Measurements from ENCODE around the gene ESYT2.
A peak's percentile ranks its signal among the peaks of the same experiment; 100 is the strongest.

ESYT2 gene

DNA sequence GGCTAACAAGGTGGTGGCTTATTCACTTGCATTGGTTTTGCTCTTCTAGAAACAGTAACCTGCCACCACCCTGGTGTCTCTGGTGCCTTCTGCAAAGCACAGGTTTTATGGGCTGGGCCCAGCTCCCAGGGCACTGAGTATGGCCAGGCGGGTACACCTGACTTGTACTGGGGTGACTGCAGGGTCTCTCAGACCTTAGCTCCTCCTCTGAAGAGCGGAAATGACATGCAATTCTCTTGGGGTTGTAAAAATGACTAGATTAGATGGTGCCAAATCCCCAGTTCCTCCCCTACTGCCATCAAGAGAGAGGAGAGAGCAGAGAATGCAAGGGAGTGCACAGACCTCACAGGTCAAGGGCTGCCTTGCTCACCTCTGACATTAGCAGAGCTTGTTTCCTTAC, 14.7 kb downstream of the ESYT2 start:
- H3K36me3 Mint-ChIP-seq (ENCODE audit: low read depth) = peaks cover 7% of the 10 kb centered on the region
- intact Hi-C loops (cut with micrococcal nuclease) = no loop called here
- H3K4me3 Mint-ChIP-seq = no peak overlapping the region
- no peak overlapping the region for H3K27ac Mint-ChIP-seq
- H3K9me3 Mint-ChIP-seq = no peaks in the 10 kb centered on the region
- no peaks in the 10 kb centered on the region for H3K27me3 Mint-ChIP-seq
- H3K4me1 Mint-ChIP-seq (ENCODE audit: low read depth) = peaks cover 77% of the 10 kb centered on the region

DNA sequence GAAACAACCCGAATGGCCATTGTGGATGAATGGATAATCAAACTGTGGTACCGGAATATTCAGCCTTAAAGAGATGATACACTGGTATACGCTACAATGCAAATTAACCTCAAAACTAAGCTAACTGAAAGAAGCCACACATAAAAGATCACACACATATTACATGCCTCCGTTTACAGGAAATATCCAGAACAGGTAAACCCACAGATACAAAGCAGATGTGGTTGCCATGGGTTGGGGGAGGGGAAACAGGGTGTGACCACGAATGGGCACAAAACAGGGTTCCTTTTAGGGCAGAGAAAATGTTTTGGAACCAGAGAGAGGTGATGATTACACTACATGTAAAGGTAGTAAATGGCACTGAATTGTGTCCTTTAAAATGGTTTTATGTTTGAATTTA, 16.6 kb downstream of the ESYT2 start:
- H3K27ac Mint-ChIP-seq = peak overlapping the region; percentile 25
- no peaks in the 10 kb centered on the region for H3K9me3 Mint-ChIP-seq
- peaks cover 22% of the 10 kb centered on the region for H3K36me3 Mint-ChIP-seq (ENCODE audit: low read depth)
- intact Hi-C loops (cut with micrococcal nuclease) = no loop called here
- H3K27me3 Mint-ChIP-seq = no peaks in the 10 kb centered on the region
- peaks cover 62% of the 10 kb centered on the region for H3K4me1 Mint-ChIP-seq (ENCODE audit: low read depth)
- H3K4me3 Mint-ChIP-seq = no peak overlapping the region

DNA sequence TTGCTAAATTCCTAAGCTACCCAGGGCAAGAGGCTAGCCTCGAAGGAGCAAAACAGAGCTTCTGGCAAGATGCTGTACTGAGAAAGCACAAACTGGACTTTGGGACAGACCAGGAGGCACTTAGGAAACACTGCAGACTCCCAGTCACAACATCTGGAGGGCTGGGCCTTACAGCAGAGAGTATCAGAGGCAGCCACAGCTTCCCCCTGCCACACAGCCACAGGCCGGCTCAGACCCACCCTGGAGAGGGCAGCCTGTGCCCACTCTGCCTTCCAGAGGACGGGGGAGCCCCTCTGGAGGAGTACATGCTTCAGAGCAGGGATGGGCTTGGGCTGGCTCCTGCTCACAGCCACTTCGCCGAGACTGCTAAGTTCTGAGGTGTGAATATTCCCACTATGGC, 17.4 kb downstream of the ESYT2 start:
- intact Hi-C loops (cut with micrococcal nuclease) = no loop called here
- no peaks in the 10 kb centered on the region for H3K27me3 Mint-ChIP-seq
- H3K4me1 Mint-ChIP-seq (ENCODE audit: low read depth) = peaks cover 62% of the 10 kb centered on the region
- H3K36me3 Mint-ChIP-seq (ENCODE audit: low read depth) = peaks cover 22% of the 10 kb centered on the region
- H3K4me3 Mint-ChIP-seq = no peak overlapping the region
- peak overlapping the region; percentile 65 for H3K27ac Mint-ChIP-seq
- H3K9me3 Mint-ChIP-seq = no peaks in the 10 kb centered on the region

DNA sequence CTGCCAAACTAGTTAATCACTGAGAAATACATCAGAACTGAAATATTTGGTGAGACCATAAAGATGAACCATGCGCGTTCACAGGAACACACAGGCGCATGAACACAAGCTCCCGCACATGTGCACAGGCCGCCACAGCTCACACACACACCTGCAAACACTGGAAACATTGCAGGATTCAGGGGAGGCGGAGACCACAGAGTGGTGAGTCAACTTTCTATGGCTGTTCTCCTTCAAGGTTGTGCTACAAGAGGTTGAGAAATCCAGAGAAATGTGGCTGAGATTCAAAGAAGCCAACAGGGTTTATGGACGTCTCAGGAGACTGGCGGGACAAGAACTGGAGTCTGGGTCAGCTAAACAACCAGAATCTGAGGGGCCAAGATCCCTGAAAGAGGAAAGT, 17.8 kb downstream of the ESYT2 start:
- H3K27me3 Mint-ChIP-seq = no peaks in the 10 kb centered on the region
- intact Hi-C loops (cut with micrococcal nuclease) = no loop called here
- H3K27ac Mint-ChIP-seq = peak overlapping the region; percentile 65
- no peak overlapping the region for H3K4me3 Mint-ChIP-seq
- H3K4me1 Mint-ChIP-seq (ENCODE audit: low read depth) = peaks cover 61% of the 10 kb centered on the region
- no peaks in the 10 kb centered on the region for H3K9me3 Mint-ChIP-seq
- H3K36me3 Mint-ChIP-seq (ENCODE audit: low read depth) = peaks cover 22% of the 10 kb centered on the region

DNA sequence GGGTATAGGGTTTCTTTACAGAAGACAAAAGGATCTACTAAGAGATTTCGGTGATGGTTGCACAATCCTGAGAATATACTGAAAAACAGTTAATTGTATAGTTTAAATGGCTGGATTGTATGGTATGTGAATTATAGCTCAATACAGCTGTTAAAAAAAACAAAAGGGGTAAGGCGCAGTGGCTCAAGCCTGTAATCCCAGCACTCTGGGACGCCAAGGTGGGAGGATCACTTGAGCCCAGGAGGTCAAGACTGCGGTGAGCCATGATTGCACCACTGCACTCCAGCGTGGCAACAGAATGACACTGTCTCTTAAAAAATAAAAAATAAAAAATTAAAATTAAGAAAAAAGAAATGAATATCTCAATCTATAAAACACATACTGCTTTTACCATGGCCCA, 18.5 kb downstream of the ESYT2 start:
- H3K4me1 Mint-ChIP-seq (ENCODE audit: low read depth) = peaks cover 55% of the 10 kb centered on the region
- no peaks in the 10 kb centered on the region for H3K27me3 Mint-ChIP-seq
- H3K36me3 Mint-ChIP-seq (ENCODE audit: low read depth) = peaks cover 26% of the 10 kb centered on the region
- H3K4me3 Mint-ChIP-seq = no peak overlapping the region
- peak overlapping the region; percentile 63 for H3K27ac Mint-ChIP-seq
- H3K9me3 Mint-ChIP-seq = no peaks in the 10 kb centered on the region
- intact Hi-C loops (cut with micrococcal nuclease) = no loop called here

DNA sequence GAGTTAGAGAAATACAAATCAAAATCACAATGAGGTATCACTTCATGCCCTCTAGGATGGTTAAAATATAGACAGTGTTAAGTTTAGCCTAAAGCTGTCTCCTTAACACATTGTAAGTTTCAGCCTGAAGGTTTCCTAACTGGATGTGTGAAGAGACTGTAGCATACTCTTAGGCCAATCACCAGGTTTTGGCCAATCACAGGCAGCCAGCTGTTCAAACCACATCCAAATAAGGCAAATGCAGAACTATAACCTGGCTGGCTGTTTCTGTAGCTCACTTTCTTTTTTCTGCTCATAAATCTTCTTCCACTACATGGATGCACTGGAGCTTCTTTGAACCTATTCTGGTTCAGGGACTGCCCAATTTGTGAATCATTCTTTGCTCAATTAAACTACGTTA, 19.7 kb downstream of the ESYT2 start:
- no peaks in the 10 kb centered on the region for H3K27me3 Mint-ChIP-seq

DNA sequence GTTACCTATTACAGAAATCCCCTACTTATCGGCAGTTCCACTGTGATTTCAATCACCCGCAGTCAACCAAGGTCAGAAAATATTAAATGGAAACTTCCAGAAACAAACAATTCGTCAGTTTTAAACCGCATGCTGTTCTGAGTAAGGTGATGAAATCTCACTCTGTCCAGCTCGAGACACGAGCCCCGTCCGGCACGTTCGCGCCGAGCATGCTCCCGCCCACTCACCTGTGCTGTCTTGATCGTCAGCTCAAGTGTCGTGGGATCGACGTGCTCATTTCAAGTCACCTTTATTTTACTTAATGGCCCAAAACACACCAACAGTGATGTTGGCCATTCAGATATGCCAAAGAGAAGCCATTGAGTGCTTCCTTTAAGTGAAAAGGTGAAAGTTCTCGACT, 21.2 kb downstream of the ESYT2 start:
- intact Hi-C loops (cut with micrococcal nuclease) = no loop called here
- Mint-ChIP-seq H3K9me3 (peaks cover 7% of the 10 kb centered on the region), H3K27me3 (no peaks in the 10 kb centered on the region), H3K36me3 (ENCODE audit: low read depth) (peaks cover 40% of the 10 kb centered on the region), H3K27ac (no peak overlapping the region), H3K4me1 (ENCODE audit: low read depth) (peaks cover 39% of the 10 kb centered on the region), H3K4me3 (no peak overlapping the region)

More for the DNA sequence above, 19.7 kb downstream of the ESYT2 start:
- Mint-ChIP-seq H3K36me3 (ENCODE audit: low read depth) (peaks cover 34% of the 10 kb centered on the region), H3K4me3 (no peak overlapping the region), H3K27ac (peak overlapping the region; percentile 63), H3K9me3 (peaks cover 1% of the 10 kb centered on the region), H3K4me1 (ENCODE audit: low read depth) (peaks cover 43% of the 10 kb centered on the region)
- intact Hi-C loops (cut with micrococcal nuclease) = no loop called here

DNA sequence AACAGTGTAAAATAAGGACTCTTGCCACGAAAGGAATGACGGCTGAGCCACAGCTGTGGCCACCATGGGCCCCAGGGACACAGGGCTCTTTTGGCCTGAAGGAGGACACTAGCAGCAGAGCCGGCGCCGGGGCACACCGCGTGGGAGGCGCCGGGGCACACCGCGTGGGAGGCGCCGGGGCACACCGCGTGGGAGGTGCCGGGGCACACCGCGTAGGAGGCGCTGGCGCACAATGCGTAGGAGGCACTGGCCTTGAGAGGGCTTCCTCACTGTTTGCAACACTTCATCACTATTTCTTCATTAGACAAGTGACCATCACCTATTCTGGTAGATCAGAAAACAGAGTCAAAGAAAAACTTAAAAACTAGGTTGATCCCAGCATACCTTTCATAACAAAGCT, 23.4 kb downstream of the ESYT2 start:
- intact Hi-C loops (cut with micrococcal nuclease) = no loop called here
- no peaks in the 10 kb centered on the region for H3K27me3 Mint-ChIP-seq
- peaks cover 7% of the 10 kb centered on the region for H3K9me3 Mint-ChIP-seq
- H3K4me1 Mint-ChIP-seq (ENCODE audit: low read depth) = peaks cover 28% of the 10 kb centered on the region
- no peak overlapping the region for H3K27ac Mint-ChIP-seq
- H3K4me3 Mint-ChIP-seq = no peak overlapping the region
- H3K36me3 Mint-ChIP-seq (ENCODE audit: low read depth) = peaks cover 40% of the 10 kb centered on the region

DNA sequence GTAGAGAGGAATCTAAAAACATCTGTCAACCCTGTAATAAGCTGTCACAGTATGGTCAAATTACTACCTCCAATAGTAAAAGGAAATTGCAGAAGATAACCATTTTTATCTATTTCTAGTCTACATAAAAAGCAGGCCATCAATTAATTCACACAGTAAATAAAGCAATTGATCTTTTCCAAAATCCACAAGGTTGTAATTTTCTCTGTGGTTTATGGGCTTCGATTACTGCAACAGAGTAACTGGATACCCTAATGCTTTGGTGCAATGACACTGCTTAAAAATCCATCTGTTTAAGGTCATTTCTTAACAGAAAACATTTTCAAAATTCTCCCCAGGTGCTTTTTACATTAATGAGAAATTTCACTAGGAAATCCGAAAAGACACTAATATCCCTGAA, 23.9 kb downstream of the ESYT2 start:
- Mint-ChIP-seq H3K9me3 (peaks cover 7% of the 10 kb centered on the region), H3K27ac (no peak overlapping the region), H3K27me3 (no peaks in the 10 kb centered on the region), H3K36me3 (ENCODE audit: low read depth) (peaks cover 36% of the 10 kb centered on the region), H3K4me3 (no peak overlapping the region), H3K4me1 (ENCODE audit: low read depth) (peaks cover 23% of the 10 kb centered on the region)
- intact Hi-C loops (cut with micrococcal nuclease) = no loop called here

DNA sequence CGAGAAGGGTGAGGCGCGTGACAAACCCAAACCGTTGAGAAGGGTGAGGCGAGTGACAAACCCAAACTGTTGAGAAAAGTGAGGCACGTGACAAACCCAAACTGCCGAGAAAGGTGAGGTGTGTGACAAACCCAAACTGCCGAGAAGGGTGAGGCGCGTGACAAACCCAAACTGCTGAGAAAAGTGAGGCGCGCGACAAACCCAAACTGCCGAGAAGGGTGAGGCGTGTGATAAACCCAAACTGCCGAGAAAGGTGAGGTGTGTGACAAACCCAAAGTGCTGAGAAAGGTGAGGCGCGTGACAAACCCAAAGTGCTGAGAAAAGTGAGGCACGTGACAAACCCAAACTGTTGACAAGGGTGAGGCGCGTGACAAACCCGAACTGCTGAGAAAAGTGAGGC, 25.0 kb downstream of the ESYT2 start:
- intact Hi-C loops (cut with micrococcal nuclease) = no loop called here
- H3K9me3 Mint-ChIP-seq = peaks cover 7% of the 10 kb centered on the region
- no peaks in the 10 kb centered on the region for H3K27me3 Mint-ChIP-seq
- peaks cover 12% of the 10 kb centered on the region for H3K4me1 Mint-ChIP-seq (ENCODE audit: low read depth)
- no peak overlapping the region for H3K27ac Mint-ChIP-seq
- peaks cover 33% of the 10 kb centered on the region for H3K36me3 Mint-ChIP-seq (ENCODE audit: low read depth)
- no peak overlapping the region for H3K4me3 Mint-ChIP-seq

DNA sequence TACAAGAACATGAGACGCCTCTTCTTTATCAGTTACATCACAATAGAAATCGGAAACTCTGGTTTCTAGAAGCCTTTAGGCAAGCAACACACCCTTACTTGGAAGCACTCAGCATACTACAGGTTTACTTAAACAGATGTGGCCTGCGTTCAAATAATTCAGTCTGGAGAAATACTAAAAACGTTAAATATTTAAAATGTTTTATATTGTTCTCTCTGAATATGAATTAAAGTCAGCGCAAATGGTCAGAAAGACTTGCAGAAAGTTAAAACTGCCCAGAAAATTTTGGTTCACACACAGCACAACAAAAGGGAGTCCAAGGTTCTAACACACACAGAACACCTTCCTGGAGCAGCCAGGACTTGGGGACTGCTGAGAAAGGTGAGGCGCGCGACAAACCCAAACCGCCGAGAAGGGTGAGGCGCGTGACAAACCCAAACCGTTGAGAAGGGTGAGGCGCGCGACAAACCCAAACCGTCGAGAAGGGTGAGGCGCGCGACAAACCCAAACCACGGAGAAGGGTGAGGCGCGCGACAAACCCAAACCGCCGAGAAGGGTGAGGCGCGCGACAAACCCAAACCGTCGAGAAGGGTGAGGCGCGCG, 25.8 kb downstream of the ESYT2 start:
- peaks cover 26% of the 10 kb centered on the region for H3K36me3 Mint-ChIP-seq (ENCODE audit: low read depth)
- peaks cover 7% of the 10 kb centered on the region for H3K9me3 Mint-ChIP-seq
- no peak overlapping the region for H3K4me3 Mint-ChIP-seq
- no peaks in the 10 kb centered on the region for H3K27me3 Mint-ChIP-seq
- intact Hi-C loops (cut with micrococcal nuclease) = no loop called here
- H3K27ac Mint-ChIP-seq = no peak overlapping the region
- peaks cover 11% of the 10 kb centered on the region for H3K4me1 Mint-ChIP-seq (ENCODE audit: low read depth)

DNA sequence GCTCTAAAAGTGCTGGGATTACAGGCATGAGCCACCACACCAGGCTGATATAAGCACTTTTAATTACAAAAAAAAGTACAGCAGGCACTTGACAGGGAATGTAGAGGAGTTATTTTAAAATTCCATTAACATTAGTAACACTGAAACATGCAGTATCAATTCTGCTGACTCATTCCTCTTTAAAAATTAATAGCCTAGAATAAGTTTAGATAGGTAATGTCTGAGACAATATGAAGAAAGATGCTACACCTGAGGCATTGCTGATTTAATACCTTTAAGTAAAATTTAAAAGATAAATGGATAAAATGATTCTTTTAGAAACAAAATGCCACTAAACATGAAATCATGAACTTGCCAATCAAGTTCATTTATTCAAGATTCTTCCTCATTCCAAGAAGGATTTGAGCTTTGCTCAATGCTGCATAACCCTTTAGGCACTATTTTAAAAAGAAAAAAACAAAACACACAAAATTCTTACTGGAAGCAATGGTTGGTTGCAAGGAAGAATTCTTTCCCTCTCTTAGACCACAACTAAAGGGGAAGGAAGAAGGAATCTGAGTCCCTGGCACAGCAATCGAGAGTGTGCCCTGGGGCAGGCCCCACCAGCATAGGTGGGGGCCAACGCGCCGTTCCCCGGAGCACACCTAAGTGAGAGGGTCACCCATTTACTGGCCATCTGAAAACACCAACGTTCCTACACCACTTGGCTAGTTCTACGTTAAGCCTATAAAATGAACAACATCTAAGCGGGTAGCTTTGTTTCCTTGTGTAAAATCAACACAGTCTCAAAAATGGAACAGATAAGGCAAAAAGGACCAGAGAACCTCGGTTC, 26.6 kb downstream of the ESYT2 start:
- Mint-ChIP-seq H3K9me3 (peaks cover 7% of the 10 kb centered on the region), H3K4me3 (no peak overlapping the region), H3K27ac (peak overlapping the region; percentile 48), H3K4me1 (ENCODE audit: low read depth) (peaks cover 11% of the 10 kb centered on the region), H3K27me3 (no peaks in the 10 kb centered on the region), H3K36me3 (ENCODE audit: low read depth) (peaks cover 24% of the 10 kb centered on the region)
- intact Hi-C loops (cut with micrococcal nuclease) = no loop called here

DNA sequence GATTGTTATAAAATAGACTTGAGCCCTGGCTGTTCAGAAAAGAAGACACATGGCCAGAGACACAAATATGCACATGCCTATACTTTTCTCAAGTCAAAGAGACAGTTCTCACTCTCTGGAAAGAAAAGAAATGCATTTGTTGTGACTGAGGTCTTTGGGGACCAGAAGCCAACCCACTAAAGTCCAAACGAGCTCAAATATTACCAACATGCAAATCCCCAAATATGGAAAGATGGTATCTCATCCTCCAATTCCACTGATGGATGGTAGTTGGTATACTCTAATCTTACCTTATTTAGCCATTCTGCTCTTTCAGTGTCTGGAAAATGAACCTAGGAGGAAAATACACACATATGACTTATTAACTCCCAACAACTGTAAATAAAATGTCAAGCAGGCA, 30.6 kb downstream of the ESYT2 start:
- intact Hi-C loops (cut with micrococcal nuclease) = no loop called here
- Mint-ChIP-seq H3K4me3 (no peak overlapping the region), H3K27ac (no peak overlapping the region), H3K9me3 (no peaks in the 10 kb centered on the region), H3K36me3 (ENCODE audit: low read depth) (peaks cover 44% of the 10 kb centered on the region), H3K4me1 (ENCODE audit: low read depth) (peaks cover 11% of the 10 kb centered on the region), H3K27me3 (no peaks in the 10 kb centered on the region)

DNA sequence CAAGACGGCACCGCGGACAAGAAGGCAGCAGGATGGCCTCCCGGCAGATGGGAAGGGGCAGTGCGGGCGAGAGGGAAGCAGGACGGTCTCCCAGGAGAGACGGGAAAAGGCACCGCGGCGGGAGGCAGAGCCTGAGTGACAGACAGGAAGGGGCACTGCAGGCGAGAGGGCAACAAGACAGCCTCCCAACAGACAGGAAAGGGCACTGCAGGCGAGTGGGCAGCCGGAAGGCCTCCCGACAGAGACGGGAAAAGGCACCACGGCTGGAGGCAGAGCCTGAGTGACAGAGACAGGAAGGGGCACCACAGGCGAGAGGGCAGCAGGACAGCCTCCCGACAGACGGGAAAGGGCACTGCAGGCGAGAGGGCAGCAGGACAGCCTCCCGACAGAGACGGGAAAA, 32.6 kb downstream of the ESYT2 start:
- no peak overlapping the region for H3K27ac Mint-ChIP-seq
- H3K36me3 Mint-ChIP-seq (ENCODE audit: low read depth) = peaks cover 65% of the 10 kb centered on the region
- no peaks in the 10 kb centered on the region for H3K9me3 Mint-ChIP-seq
- intact Hi-C loops (cut with micrococcal nuclease) = no loop called here
- H3K27me3 Mint-ChIP-seq = no peaks in the 10 kb centered on the region
- H3K4me3 Mint-ChIP-seq = no peak overlapping the region
- H3K4me1 Mint-ChIP-seq (ENCODE audit: low read depth) = no peaks in the 10 kb centered on the region

DNA sequence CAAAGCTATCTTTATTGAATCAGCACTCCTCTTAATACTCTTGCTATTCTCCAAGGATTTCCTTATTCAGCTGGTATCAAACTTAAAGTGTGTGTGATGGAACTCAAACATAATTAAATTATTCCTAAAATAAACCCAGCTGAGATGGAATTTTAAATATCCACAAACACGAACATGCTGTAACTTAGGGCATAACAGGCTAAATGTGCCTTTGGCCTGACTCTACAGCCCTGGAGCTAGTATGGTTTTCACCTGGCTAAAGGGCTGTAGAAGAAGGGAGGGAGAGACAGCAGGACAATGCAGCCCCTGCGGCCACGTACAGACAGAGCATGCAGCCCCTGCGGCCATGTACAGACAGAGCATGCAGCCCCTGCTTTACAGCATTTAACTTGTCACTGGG, 34.0 kb downstream of the ESYT2 start:
- Mint-ChIP-seq H3K36me3 (ENCODE audit: low read depth) (peaks cover 79% of the 10 kb centered on the region), H3K27ac (no peak overlapping the region), H3K27me3 (no peaks in the 10 kb centered on the region), H3K4me3 (no peak overlapping the region), H3K4me1 (ENCODE audit: low read depth) (no peaks in the 10 kb centered on the region), H3K9me3 (no peaks in the 10 kb centered on the region)
- intact Hi-C loops (cut with micrococcal nuclease) = no loop called here
